SK-N-SH (cell line): Measurements from ENCODE around the gene GLDC. TPM values are rescaled to one million over a fixed set of nuclear protein-coding genes. Genes with fewer than 3 reads are reported as not detected.

Experiments used
- CTCF ChIA-PET: fragments of 300-600, 350-600 bp; formaldehyde crosslinking; extraction: SDS; loops from one replicate; lab custom pipeline; 2021; lab: Yijun Ruan, JAX
- POLR2A ChIA-PET: fragments of 350-600 bp; sonication (Branson Sonifier 250); formaldehyde crosslinking; extraction: SDS; loops from one replicate; lab custom pipeline; 2020; ENCODE audit warnings: antibody characterized with exemption, inconsistent platforms; lab: Yijun Ruan, JAX
- DNase-seq: peaks from one replicate; pipeline ENCODE4 v3.0.0; 2012
- H2AFZ ChIP-seq: fragments of 200-600 bp; sonication (generic); 2 replicates; pipeline ENCODE4 v1.8.1; 2016; ENCODE audit warnings: antibody characterized with exemption, mild to moderate bottlenecking, low read depth
- H3F3A ChIP-seq: fragments of 200-600 bp; sonication (generic); replicated peaks from 2 replicates; pipeline ENCODE3; 2016; ENCODE audit warnings: antibody characterized with exemption, mild to moderate bottlenecking; ENCODE audit not compliant: insufficient read depth
- H3K27ac ChIP-seq, 2 experiments: fragments of 200-500 bp in 1 of 2; fragments of 200-600 bp in 1 of 2; sonication (Bioruptor generic) in 1 of 2; sonication (generic), shearing (Covaris generic) in 1 of 2; 2 replicates each; pipeline versions ENCODE4 v1.5.1 to v1.6.1; 2014 to 2016; ENCODE audit warnings: low read depth in 2 of 2, inconsistent platforms in 1 of 2, low read length in 1 of 2, mild to moderate bottlenecking in 1 of 2, mixed read lengths in 1 of 2
- H3K27me3 ChIP-seq: fragments of 200-600 bp; sonication (generic), shearing (Covaris generic); 2 replicates; pipeline ENCODE4 v1.6.1; 2016; ENCODE audit warnings: mixed run types; ENCODE audit not compliant: insufficient read depth
- H3K36me3 ChIP-seq, 2 experiments: fragments of 200-500 bp in 1 of 2; fragments of 200-600 bp in 1 of 2; sonication (Bioruptor generic) in 1 of 2; sonication (generic) in 1 of 2; replicated peaks in 1 of 2; 2 replicates each; pipeline versions ENCODE3 to v1.5.1; 2014 to 2016; ENCODE audit warnings: low read length in 1 of 2, mild to moderate bottlenecking in 1 of 2; ENCODE audit not compliant: insufficient read depth in 2 of 2, control insufficient read depth in 1 of 2
- H3K4me1 ChIP-seq, 2 experiments: fragments of 200-500 bp in 1 of 2; fragments of 200-600 bp in 1 of 2; sonication (Bioruptor generic) in 1 of 2; sonication (generic), shearing (Covaris generic) in 1 of 2; 2 replicates each; pipeline versions ENCODE4 v1.5.1 to v1.6.1; 2014 to 2016; ENCODE audit warnings: low read depth in 1 of 2, low read length in 1 of 2, mixed run types in 1 of 2; ENCODE audit not compliant: insufficient read depth in 2 of 2, control insufficient read depth in 1 of 2
- H3K4me2 ChIP-seq: fragments of 200-600 bp; sonication (generic), shearing (Covaris generic); 2 replicates; pipeline ENCODE4 v1.6.1; 2017; ENCODE audit warnings: mixed run types
- H3K4me3 ChIP-seq, 2 experiments: fragments of 200-500 bp in 1 of 2; fragments of 200-600 bp in 1 of 2; sonication (Bioruptor generic) in 1 of 2; sonication (generic), shearing (Covaris generic) in 1 of 2; 2 replicates each; pipeline versions ENCODE4 v1.5.1 to v1.8.1; 2014 to 2016; ENCODE audit warnings: low read depth in 2 of 2, inconsistent platforms in 1 of 2, low read length in 1 of 2, mild to moderate bottlenecking in 1 of 2, mixed read lengths in 1 of 2, moderate library complexity in 1 of 2
- H3K79me2 ChIP-seq: fragments of 200-600 bp; sonication (generic); 2 replicates; pipeline ENCODE4 v1.8.1; 2017; ENCODE audit warnings: mild to moderate bottlenecking; ENCODE audit not compliant: insufficient read depth
- H3K9ac ChIP-seq: fragments of 200-600 bp; sonication (generic); 2 replicates; pipeline ENCODE4 v1.6.1; 2017; ENCODE audit warnings: mixed run types
- H3K9me2 ChIP-seq: fragments of 200-600 bp; sonication (generic); 2 replicates; pipeline ENCODE4 v1.6.1; 2017; ENCODE audit warnings: mixed run types
- H3K9me3 ChIP-seq: fragments of 200-600 bp; sonication (generic); 2 replicates; pipeline ENCODE4 v1.6.1; 2017; ENCODE audit warnings: mixed run types, mild to moderate bottlenecking, moderate library complexity
- H4K20me1 ChIP-seq: fragments of 200-600 bp; sonication (generic); 2 replicates; pipeline ENCODE4 v1.6.1; 2017; ENCODE audit warnings: mild to moderate bottlenecking, mixed run types; ENCODE audit not compliant: insufficient read depth
- CHD2 ChIP-seq: fragments of 150-350 bp; IDR thresholded peaks from 2 replicates; pipeline ENCODE4 v1.6.1; 2018; ENCODE audit warnings: low read length; ENCODE audit not compliant: partially characterized antibody
- ELF1 ChIP-seq: IDR thresholded peaks from 2 replicates; pipeline ENCODE4 v1.4.0; 2012
- EZH2phosphoT487 ChIP-seq: fragments of 200-600 bp; sonication (generic); IDR thresholded peaks from 2 replicates; pipeline ENCODE4 v1.6.1; 2017; ENCODE audit warnings: low read depth, mixed run types, mild to moderate bottlenecking, antibody characterized with exemption, moderate library complexity, borderline replicate concordance
- FOSL2 ChIP-seq: IDR thresholded peaks from 2 replicates; pipeline ENCODE4 v1.4.0; 2012; ENCODE audit warnings: low read depth, mild to moderate bottlenecking, moderate library complexity, borderline replicate concordance
- FOXJ3 ChIP-seq: sonication (generic); formaldehyde crosslinking; IDR thresholded peaks from 2 replicates; pipeline ENCODE4 v1.5.1; 2020; ENCODE audit warnings: mild to moderate bottlenecking, missing genetic modification reagents
- GATA2 ChIP-seq: sonication (generic); formaldehyde crosslinking; IDR thresholded peaks from 2 replicates; pipeline ENCODE4 v1.5.0; 2020; ENCODE audit warnings: mild to moderate bottlenecking, missing genetic modification reagents
- IRF3 ChIP-seq: fragments of 150-350 bp; IDR thresholded peaks from 2 replicates; pipeline ENCODE4 v1.6.1; 2016; ENCODE audit warnings: mild to moderate bottlenecking, low read depth, low read length
- MEF2A ChIP-seq: IDR thresholded peaks from 2 replicates; pipeline ENCODE4 v1.4.0; 2012; ENCODE audit warnings: low read depth, borderline replicate concordance
- MXI1 ChIP-seq: IDR thresholded peaks from 2 replicates; pipeline ENCODE4 v1.6.1; 2012; ENCODE audit warnings: mild to moderate bottlenecking, low read depth, low read length, improper control_type of control experiment
- NFIC ChIP-seq: IDR thresholded peaks from 2 replicates; pipeline ENCODE4 v1.4.0; 2012; ENCODE audit warnings: borderline replicate concordance
- RAD21 ChIP-seq: IDR thresholded peaks from 2 replicates; pipeline ENCODE4 v1.6.1; 2012; ENCODE audit warnings: mild to moderate bottlenecking, low read length
- RXRA ChIP-seq: IDR thresholded peaks from 2 replicates; pipeline ENCODE4 v1.4.0; 2012; ENCODE audit warnings: low read depth, mild to moderate bottlenecking, borderline replicate concordance
- TCF12 ChIP-seq: IDR thresholded peaks from 2 replicates; pipeline ENCODE4 v1.4.0; 2012
- WGBS: methylation state at CpG from one replicate; pipeline ENCODE4 v1.1.6; 2017; ENCODE audit warnings: low lambda C conversion rate; 5-methylcytosine and 5-hydroxymethylcytosine counted together
- polyA plus RNA-seq, 3 experiments: library from polyadenylated mRNA; depleted of rRNA; stranded (reverse); fragments of >200 nt; gene quantifications; 2 replicates each; pipeline ENCODE4 v1.2.3, GENCODE V29; 2012
- TF ChIP-seq, protein P1 (sequence below): fragments of 150-350 bp; IDR thresholded peaks from 2 replicates; pipeline ENCODE4 v1.6.1; 2017; ENCODE audit warnings: antibody characterized with exemption, low read length, low read depth, borderline replicate concordance
- TF ChIP-seq, protein P2 (sequence below): IDR thresholded peaks from 2 replicates; pipeline ENCODE4 v1.4.0; 2012; ENCODE audit warnings: low read depth, borderline replicate concordance

Gene GLDC
- polyA plus RNA-seq, 1 of the 3 experiments (the other 2 are of a cell fraction): 4.1 TPM

DNA sequence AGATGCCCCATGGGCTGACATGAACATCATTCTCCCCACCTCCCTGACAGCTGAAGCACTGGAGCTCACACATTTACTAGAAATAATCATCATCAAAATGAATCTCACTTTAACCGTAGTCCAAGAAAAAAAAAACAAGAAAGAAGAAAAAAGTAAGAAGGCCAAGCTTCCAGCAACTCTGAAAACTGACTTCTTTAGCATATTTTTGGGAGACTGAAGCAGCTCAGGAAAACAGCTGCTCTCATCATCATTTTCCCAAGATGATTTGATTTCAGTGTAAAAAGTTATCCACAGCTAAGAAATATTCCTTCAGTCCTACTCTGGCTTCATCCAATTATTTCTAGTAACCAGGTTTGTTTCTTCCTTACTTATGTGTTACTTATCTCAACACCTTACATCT lies 91.7 kb downstream of the GLDC start (continued):
- TF ChIP-seq, protein P1, sequence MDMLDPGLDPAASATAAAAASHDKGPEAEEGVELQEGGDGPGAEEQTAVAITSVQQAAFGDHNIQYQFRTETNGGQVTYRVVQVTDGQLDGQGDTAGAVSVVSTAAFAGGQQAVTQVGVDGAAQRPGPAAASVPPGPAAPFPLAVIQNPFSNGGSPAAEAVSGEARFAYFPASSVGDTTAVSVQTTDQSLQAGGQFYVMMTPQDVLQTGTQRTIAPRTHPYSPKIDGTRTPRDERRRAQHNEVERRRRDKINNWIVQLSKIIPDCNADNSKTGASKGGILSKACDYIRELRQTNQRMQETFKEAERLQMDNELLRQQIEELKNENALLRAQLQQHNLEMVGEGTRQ: no peak
- TF ChIP-seq MEF2A (no peak), CHD2 (no peak)

DNA sequence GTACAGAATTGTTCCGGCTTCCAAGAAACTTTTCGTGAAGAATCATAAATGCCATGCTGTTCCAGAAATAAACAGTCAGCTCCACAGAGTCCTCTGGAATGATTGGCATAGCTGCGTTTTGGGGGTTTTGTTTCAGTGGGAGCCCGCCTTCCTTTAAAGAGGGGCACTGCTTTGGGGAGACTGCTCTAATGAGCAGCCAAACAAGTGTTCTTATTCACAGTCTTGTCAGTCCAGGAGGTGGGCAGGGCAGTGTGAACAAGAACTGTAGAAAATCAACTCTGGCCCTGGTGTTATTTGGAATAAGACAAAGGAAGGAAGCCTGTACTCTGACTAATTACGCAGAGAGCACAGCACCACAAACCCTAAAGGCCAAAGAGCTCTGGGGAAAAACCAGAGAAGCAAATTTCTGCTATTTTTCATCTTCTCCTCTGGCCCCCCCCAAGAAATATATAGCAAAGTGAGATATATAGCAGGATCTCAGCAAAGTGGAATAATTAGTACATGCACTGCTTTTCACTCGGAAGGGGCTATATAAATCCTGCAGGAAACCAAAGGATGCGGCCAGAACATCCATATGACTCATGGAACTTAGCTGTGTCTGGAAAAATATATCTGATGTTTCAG lies 92.9 kb downstream of the GLDC start:
- Histone ChIP-seq H3K9ac (peak overlapping the region; percentile 22; the same call in 1 of the 2 replicates), H3K4me3 (0 out of 4 replicates have a peak overlapping the region, but pooled peaks of 1 of the 2 experiments have one; percentile 14), H3K79me2 (no peaks in the 10 kb centered on the region), H3K4me2 (peak overlapping the region; percentile 52), H3K27ac (peak overlapping the region; percentile 64 to 84), H3K9me2 (no peaks in the 10 kb centered on the region), H3K36me3 (no peaks in the 10 kb centered on the region), H3K27me3 (no peaks in the 10 kb centered on the region), H3K4me1 (peaks cover 16 to 24% of the 10 kb centered on the region in 2 experiments), H2AFZ (peak overlapping the region; percentile 72), H3K9me3 (no peaks in the 10 kb centered on the region), H3F3A (peaks cover 22% of the 10 kb centered on the region), H4K20me1 (no peaks in the 10 kb centered on the region)
- 58% methylated on average over 7 of the region's 7 CpGs for WGBS
- ChIA-PET POLR2A (no interaction called here), CTCF (interaction anchor here (1.6 kb wide), 1 partner anchor 16 kb away, joined by 4 read pairs; no protein-coding TSS in a partner anchor)
- 0 out of 2 replicates have a peak, but pooled peaks have one; percentile 7 for TF ChIP-seq NFIC
- no peak for TF ChIP-seq IRF3
- no peak for TF ChIP-seq FOXJ3
- TF ChIP-seq MXI1: no peak
- TF ChIP-seq TCF12: peak; percentile 36
- TF ChIP-seq ELF1: no peak
- TF ChIP-seq EZH2phosphoT487: no peak
- TF ChIP-seq, protein P2, sequence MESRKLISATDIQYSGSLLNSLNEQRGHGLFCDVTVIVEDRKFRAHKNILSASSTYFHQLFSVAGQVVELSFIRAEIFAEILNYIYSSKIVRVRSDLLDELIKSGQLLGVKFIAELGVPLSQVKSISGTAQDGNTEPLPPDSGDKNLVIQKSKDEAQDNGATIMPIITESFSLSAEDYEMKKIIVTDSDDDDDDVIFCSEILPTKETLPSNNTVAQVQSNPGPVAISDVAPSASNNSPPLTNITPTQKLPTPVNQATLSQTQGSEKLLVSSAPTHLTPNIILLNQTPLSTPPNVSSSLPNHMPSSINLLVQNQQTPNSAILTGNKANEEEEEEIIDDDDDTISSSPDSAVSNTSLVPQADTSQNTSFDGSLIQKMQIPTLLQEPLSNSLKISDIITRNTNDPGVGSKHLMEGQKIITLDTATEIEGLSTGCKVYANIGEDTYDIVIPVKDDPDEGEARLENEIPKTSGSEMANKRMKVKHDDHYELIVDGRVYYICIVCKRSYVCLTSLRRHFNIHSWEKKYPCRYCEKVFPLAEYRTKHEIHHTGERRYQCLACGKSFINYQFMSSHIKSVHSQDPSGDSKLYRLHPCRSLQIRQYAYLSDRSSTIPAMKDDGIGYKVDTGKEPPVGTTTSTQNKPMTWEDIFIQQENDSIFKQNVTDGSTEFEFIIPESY: no peak
- TF ChIP-seq, protein P1: no peak
- TF ChIP-seq RXRA: no peak
- TF ChIP-seq GATA2: no peak
- TF ChIP-seq FOSL2: peak; percentile 53; the same call in 1 of the 2 replicates
- no peak for TF ChIP-seq RAD21
- DNase-seq: no peak
